GM23338 (cell line): ENCODE results near the gene SNAPC1. TPM values are rescaled to one million over a fixed set of nuclear protein-coding genes. Genes with fewer than 3 reads are reported as not detected.

Experiments used
- ATAC-seq: fragments of 200-7000 bp; cut with Tn5 transposase; 3 replicates; pipeline ENCODE4 v1.9.1; 2020
- DNase-seq: peaks from one replicate; pipeline ENCODE4 v3.0.0-alpha.2; 2015; ENCODE audit warnings: low spot score
- H2AFZ ChIP-seq: fragments of 200-600 bp; sonication (generic); 2 replicates; pipeline ENCODE4 v1.8.0; 2016; ENCODE audit warnings: antibody characterized with exemption, mild to moderate bottlenecking, moderate library complexity
- H3F3A ChIP-seq: fragments of 200-600 bp; sonication (generic); replicated peaks from 2 replicates; pipeline ENCODE4 v1.8.0; 2017; ENCODE audit warnings: antibody characterized with exemption, mixed run types, low read depth
- H3K27ac ChIP-seq: fragments of 200-600 bp; sonication (generic); 2 replicates; pipeline ENCODE4 v1.6.1; 2016; ENCODE audit warnings: low read depth
- H3K27me3 ChIP-seq: fragments of 200-600 bp; sonication (generic); 2 replicates; pipeline ENCODE4 v1.8.0; 2016; ENCODE audit warnings: mild to moderate bottlenecking, mixed run types, moderate library complexity; ENCODE audit not compliant: insufficient read depth
- H3K36me3 ChIP-seq: fragments of 200-600 bp; sonication (generic); 2 replicates; pipeline ENCODE4 v1.8.0; 2016; ENCODE audit warnings: mild to moderate bottlenecking; ENCODE audit not compliant: insufficient read depth
- H3K4me1 ChIP-seq: fragments of 200-600 bp; sonication (generic); 2 replicates; pipeline ENCODE4 v1.8.0; 2016; ENCODE audit warnings: mild to moderate bottlenecking, moderate library complexity; ENCODE audit not compliant: insufficient read depth
- H3K4me2 ChIP-seq: fragments of 200-600 bp; sonication (generic); 2 replicates; pipeline ENCODE4 v1.7.1; 2017; ENCODE audit warnings: mixed run types
- H3K4me3 ChIP-seq: fragments of 200-600 bp; sonication (generic); 2 replicates; pipeline ENCODE4 v1.6.1; 2016; ENCODE audit warnings: mixed run types
- H3K79me2 ChIP-seq: fragments of 200-600 bp; sonication (generic); replicated peaks from 2 replicates; pipeline ENCODE4 v1.8.0; 2017; ENCODE audit warnings: mild to moderate bottlenecking; ENCODE audit not compliant: insufficient read depth
- H3K9me2 ChIP-seq: fragments of 200-600 bp; sonication (generic); 2 replicates; pipeline ENCODE4 v1.8.0; 2017; ENCODE audit not compliant: insufficient read depth
- H4K20me1 ChIP-seq: fragments of 200-600 bp; sonication (generic); replicated peaks from 2 replicates; pipeline ENCODE4 v1.8.0; 2017; ENCODE audit warnings: mild to moderate bottlenecking; ENCODE audit not compliant: insufficient read depth
- H3K27ac Mint-ChIP-seq: 2 replicates; pipeline ENCODE4 v1.8.0; 2020; ENCODE audit warnings: inconsistent platforms, mild to moderate bottlenecking, moderate library complexity, mixed read lengths
- H3K27me3 Mint-ChIP-seq: 3 replicates; pipeline ENCODE4 v1.8.0; 2022; ENCODE audit warnings: low read depth, mild to moderate bottlenecking, moderate library complexity, mixed read lengths, inconsistent platforms; ENCODE audit not compliant: insufficient read depth, poor library complexity
- H3K36me3 Mint-ChIP-seq: 3 replicates; pipeline ENCODE4 v1.8.0; 2021; ENCODE audit warnings: low read depth, mild to moderate bottlenecking, inconsistent platforms, moderate library complexity, mixed read lengths
- H3K4me1 Mint-ChIP-seq: 3 replicates; pipeline ENCODE4 v1.8.0; 2020; ENCODE audit warnings: mild to moderate bottlenecking, inconsistent platforms, mixed read lengths
- H3K4me3 Mint-ChIP-seq: 3 replicates; pipeline ENCODE4 v1.8.0; 2021; ENCODE audit warnings: moderate library complexity, mild to moderate bottlenecking, inconsistent platforms, mixed read lengths
- H3K9me3 Mint-ChIP-seq: 3 replicates; pipeline ENCODE4 v1.8.0; 2020; ENCODE audit warnings: moderate library complexity, mild to moderate bottlenecking, inconsistent platforms, mixed read lengths
- CREB1 ChIP-seq: fragments of 250-450 bp; sonication (Bioruptor Pico); IDR thresholded peaks from 2 replicates; pipeline ENCODE4 v1.5.0; 2020; ENCODE audit warnings: low read depth, mild to moderate bottlenecking, moderate library complexity
- CTCF ChIP-seq, 2 experiments: fragments of 200-600 bp in 1 of 2; sonication (generic) in 1 of 2; conservative IDR thresholded peaks; 2 replicates each; pipeline versions ENCODE4 v1.5.1 to v1.6.1; 2016 to 2017; ENCODE audit warnings: antibody characterized with exemption in 2 of 2, low read depth in 2 of 2, mild to moderate bottlenecking in 2 of 2, moderate library complexity in 1 of 2
- ETS1 ChIP-seq: IDR thresholded peaks from 2 replicates; pipeline ENCODE4 v1.6.1; 2016; ENCODE audit warnings: antibody characterized with exemption
- EZH2 ChIP-seq: fragments of 200-600 bp; sonication (generic); IDR thresholded peaks from one replicate; pipeline ENCODE4 v1.8.0; 2017; ENCODE audit warnings: antibody characterized with exemption, mild to moderate bottlenecking, low read depth; ENCODE audit not compliant: unreplicated experiment
- EZH2phosphoT487 ChIP-seq: fragments of 200-600 bp; sonication (generic); IDR thresholded peaks from one replicate; pipeline ENCODE4 v1.8.1; 2018; ENCODE audit warnings: antibody characterized with exemption; ENCODE audit not compliant: unreplicated experiment
- JUNB ChIP-seq: IDR thresholded peaks from one replicate; pipeline ENCODE4 v1.6.1; 2016; ENCODE audit warnings: antibody characterized with exemption; ENCODE audit not compliant: unreplicated experiment
- NANOG ChIP-seq: IDR thresholded peaks from 2 replicates; pipeline ENCODE4 v1.6.1; 2016; ENCODE audit warnings: antibody characterized with exemption, borderline replicate concordance
- POLR2AphosphoS5 ChIP-seq: IDR thresholded peaks from 2 replicates; pipeline ENCODE4 v1.6.1; 2016; ENCODE audit warnings: antibody characterized with exemption, low read depth
- REST ChIP-seq: IDR thresholded peaks from one replicate; pipeline ENCODE4 v1.6.1; 2018; ENCODE audit warnings: antibody characterized with exemption; ENCODE audit not compliant: unreplicated experiment
- STAT1 ChIP-seq: IDR thresholded peaks from one replicate; pipeline ENCODE4 v1.6.1; 2016; ENCODE audit warnings: antibody characterized with exemption; ENCODE audit not compliant: unreplicated experiment
- ZNF114 ChIP-seq: fragments of 250-450 bp; sonication (Bioruptor Pico); IDR thresholded peaks from 2 replicates; pipeline ENCODE4 v1.5.0; 2020; ENCODE audit warnings: mild to moderate bottlenecking, moderate library complexity
- ZNF331 ChIP-seq: fragments of 250-450 bp; sonication (Bioruptor Pico); IDR thresholded peaks from 2 replicates; pipeline ENCODE4 v1.5.0; 2020; ENCODE audit warnings: low read depth, mild to moderate bottlenecking, moderate library complexity
- polyA plus RNA-seq: library from polyadenylated mRNA; unstranded; fragments of >200 nt; fragmentation: Nextera tagmentation; extraction: Ambion mirVana; gene quantifications from 2 replicates; pipeline ENCODE4 v1.2.1, GENCODE V29; 2016
- total RNA-seq: library from RNA; depleted of rRNA; stranded (reverse); fragments of >200 nt; shearing (Covaris generic); gene quantifications from 2 replicates; pipeline ENCODE4 v1.2.3, GENCODE V29; 2014

SNAPC1 gene
- total and polyA plus RNA-seq, 2 experiments from 2014 or later: 14.8 to 33.4 TPM

GRCh38 chr14:61759878-61760277 is 2.3 kb upstream of the SNAPC1 start (continued):
- TF ChIP-seq ZNF114 (no peak), ETS1 (no peak), POLR2AphosphoS5 (no peak), REST (no peak)

DNA sequence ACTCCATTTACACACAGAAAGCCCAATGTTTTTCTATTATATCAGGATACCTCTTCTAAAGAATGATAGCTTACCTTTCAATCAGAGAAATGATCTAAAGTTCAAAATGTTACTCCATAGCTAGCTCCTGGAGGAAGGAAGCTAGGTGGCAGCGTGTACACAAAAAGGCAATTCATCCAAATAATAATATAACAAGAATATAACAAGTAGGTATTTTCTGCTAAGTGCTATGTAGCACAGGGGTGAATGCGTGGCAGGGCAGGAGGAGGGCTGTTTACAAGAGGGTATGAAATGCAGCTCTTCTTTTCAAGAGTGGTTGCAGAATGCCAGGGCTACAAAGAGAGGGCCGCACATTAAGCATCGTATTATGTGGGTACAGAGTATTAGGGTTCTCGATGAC is 663 bp upstream of the SNAPC1 start:
- peak overlapping the region; percentile 98 for H3K27ac Mint-ChIP-seq
- peak overlapping the region; percentile 77 for H3K4me2 ChIP-seq
- no peaks in the 10 kb centered on the region for H3K9me2 ChIP-seq
- H3K4me3 ChIP-seq: peak overlapping the region; percentile 79
- no peaks in the 10 kb centered on the region for H3F3A ChIP-seq
- no peaks in the 10 kb centered on the region for H3K27me3 ChIP-seq
- no peaks in the 10 kb centered on the region for H3K9me3 Mint-ChIP-seq
- H3K36me3 ChIP-seq: no peaks in the 10 kb centered on the region
- H2AFZ ChIP-seq: peak overlapping the region; percentile 4; the same call in 1 of the 2 replicates
- peak overlapping the region; percentile 99 for H3K4me3 Mint-ChIP-seq
- peak overlapping the region; percentile 96 for H3K27ac ChIP-seq
- H3K4me1 ChIP-seq: peaks cover 25% of the 10 kb centered on the region
- H3K36me3 Mint-ChIP-seq: peaks cover 6% of the 10 kb centered on the region; the same call in 2 of the 3 replicates
- peaks cover 36% of the 10 kb centered on the region for H3K4me1 Mint-ChIP-seq
- peak; percentile 3; the same call in 1 of the 3 replicates for ATAC-seq
- H3K27me3 Mint-ChIP-seq: peaks cover 11% of the 10 kb centered on the region
- no peaks in the 10 kb centered on the region; the same call in 1 of the 2 replicates for H4K20me1 ChIP-seq
- no peak for DNase-seq
- H3K79me2 ChIP-seq: peaks cover 41% of the 10 kb centered on the region
- TF ChIP-seq ZNF331 (no peak), STAT1 (no peak), EZH2phosphoT487 (no peak), CTCF (conservative IDR thresholded peaks at IDR 0.05; ENCODE audit: low read depth in 2 of 2) (no peak), POLR2AphosphoS5 (no peak), ZNF114 (no peak), NANOG (no peak), REST (no peak), CREB1 (CRISPR knock-in tag) (no peak), JUNB (no peak), EZH2 (no peak)
